ENCODE data around the gene CREG1.

GRCh38 chr1:167526667-167527383 lies 26.7 kb downstream of the CREG1 start:
- no peak for TF ChIP-seq CTCF (IDR thresholded peaks at IDR 0.05; ENCODE audit: insufficient read depth, low read depth, low read length)
- no peak for TF ChIP-seq EZH2 (IDR thresholded peaks at IDR 0.05; ENCODE audit: insufficient read depth, low read length)
